AG04450 (cell line): ENCODE results near the gene TEX14. TPM values are rescaled to one million over a fixed set of nuclear protein-coding genes. Genes with fewer than 3 reads are reported as not detected.

Experiments
- CTCF ChIA-PET: fragments of 300-600, 350-600 bp; formaldehyde crosslinking; extraction: SDS; loops from one replicate; lab custom pipeline; 2022; ENCODE audit warnings: antibody characterized with exemption, inconsistent platforms; lab: Charles Lee
- POLR2A ChIA-PET: fragments of 350-600 bp; formaldehyde crosslinking; extraction: SDS; loops from one replicate; lab custom pipeline; 2021; ENCODE audit warnings: antibody characterized with exemption, inconsistent platforms; lab: Yijun Ruan, JAX
- DNase-seq: peaks from one replicate; pipeline ENCODE4 v3.0.0-alpha.2; 2011; ENCODE audit warnings: low read depth, low spot score
- H3K27ac ChIP-seq: one replicate; pipeline ENCODE4 v1.5.1; 2012; ENCODE audit warnings: low read depth, low read length, control low read depth
- H3K27me3 ChIP-seq: one replicate; pipeline ENCODE4 v1.6.0; 2012; ENCODE audit warnings: low read length; ENCODE audit not compliant: control insufficient read depth, insufficient read depth
- H3K4me3 ChIP-seq: 2 replicates; pipeline ENCODE4 v1.5.1; 2011; ENCODE audit warnings: mild to moderate bottlenecking, low read depth, low read length, control low read depth
- H3K9me3 ChIP-seq: 2 replicates; pipeline ENCODE4 v1.5.1; 2012; ENCODE audit warnings: low read length; ENCODE audit not compliant: control insufficient read depth, insufficient read depth
- CTCF ChIP-seq: IDR thresholded peaks from 2 replicates; pipeline ENCODE4 v1.5.1; 2011; ENCODE audit warnings: low read depth, low read length, control low read depth, inconsistent platforms
- polyA plus RNA-seq: library from polyadenylated mRNA; depleted of rRNA; stranded (reverse); fragments of >200 nt; gene quantifications from 2 replicates; pipeline ENCODE4 v1.2.3, GENCODE V29; 2011; rRNA removed
- small RNA-seq: library from RNA; depleted of rRNA; stranded (forward); fragments of <200 nt; gene quantifications from one replicate; pipeline ENCODE3, GENCODE V24; 2012; ENCODE audit warnings: low read depth; ENCODE audit not compliant: insufficient read length

TEX14 gene
- polyA plus RNA-seq, 1 experiment, result 0.09 TPM

DNA sequence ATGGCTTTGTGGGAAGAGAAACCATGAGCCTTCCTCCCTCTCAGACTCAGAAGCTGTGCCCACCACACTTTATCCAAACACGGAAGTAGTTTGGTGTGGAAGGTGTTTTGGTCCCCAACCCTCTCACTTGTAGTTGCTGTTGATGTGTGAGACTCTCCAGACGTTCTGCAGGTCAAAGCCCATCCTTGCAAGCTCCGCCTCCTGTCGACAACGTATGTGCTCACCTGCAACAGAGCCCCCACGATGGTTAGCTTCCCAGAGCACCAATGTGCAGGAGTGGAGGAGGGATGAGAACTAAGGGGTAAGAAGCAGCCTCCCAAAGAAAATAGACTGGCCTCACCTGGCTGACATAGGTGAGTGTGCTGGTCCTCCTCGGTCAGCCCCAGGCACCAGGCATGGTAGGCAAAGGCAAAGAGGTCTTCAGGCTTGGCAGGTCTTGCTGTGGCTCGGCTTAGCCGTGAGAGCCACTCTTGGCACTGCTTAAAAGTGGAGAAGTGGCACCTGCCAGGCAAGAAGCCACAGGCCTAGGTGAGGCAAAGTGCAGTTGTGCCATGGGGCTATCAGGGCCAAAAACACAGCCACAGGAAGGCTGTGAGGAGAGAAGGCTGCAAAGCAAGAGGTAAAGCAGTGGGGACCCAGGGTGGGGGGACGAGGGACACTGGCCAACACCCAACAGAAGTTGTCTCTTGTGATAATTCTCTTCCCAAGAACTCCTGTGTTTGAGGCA lies 183.3 kb downstream of the TEX14 start:
- ChIA-PET POLR2A (no interaction called here), CTCF (interaction anchor here (0.6 kb wide), 1 partner anchor 478 kb away, joined by 7 read pairs; no protein-coding TSS in a partner anchor)
- Histone ChIP-seq H3K4me3 (no peak overlapping the region), H3K9me3 (no peaks in the 10 kb centered on the region), H3K27me3 (no peaks in the 10 kb centered on the region), H3K27ac (no peak overlapping the region)
- TF ChIP-seq CTCF, result no peak
- DNase-seq, result no peak

DNA sequence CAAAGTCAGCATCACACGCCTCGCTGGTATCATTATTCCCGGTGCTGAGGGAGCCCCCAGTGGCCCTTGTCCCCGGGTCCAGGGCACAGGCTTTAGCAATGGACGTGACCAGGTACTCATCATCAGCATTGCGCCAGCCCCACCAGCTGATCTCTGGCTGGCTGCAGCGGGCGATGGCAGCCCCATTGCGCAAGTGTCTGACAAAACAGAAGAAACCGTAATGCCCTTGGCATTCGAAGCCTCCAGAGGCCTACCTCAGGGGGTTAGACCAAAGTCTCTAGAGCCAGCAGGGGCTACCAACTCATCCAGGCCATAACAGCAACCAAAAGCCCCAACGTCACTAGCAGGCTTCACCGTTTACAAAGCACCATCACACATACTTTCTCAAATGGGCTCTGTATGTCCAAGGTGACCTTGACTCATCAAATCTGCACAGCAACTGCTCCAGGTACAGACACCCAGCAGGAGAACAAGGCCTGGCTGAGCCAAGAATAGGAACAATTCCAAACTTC lies 184.7 kb downstream of the TEX14 start:
- ChIA-PET POLR2A (interaction anchor here (0.7 to 1.1 kb wide), 2 partner anchors 14 to 124 kb away, joined by 3 to 6 read pairs; no protein-coding TSS in a partner anchor), CTCF (no interaction called here)
- Histone ChIP-seq H3K27ac (no peak overlapping the region), H3K27me3 (no peaks in the 10 kb centered on the region), H3K9me3 (no peaks in the 10 kb centered on the region), H3K4me3 (no peak overlapping the region)
- no peak for DNase-seq
- no peak for TF ChIP-seq CTCF

Small RNA genes within 50 kb of the gene (small RNA-seq; reads per million reads assigned to genes)
- gene AC011195.1, result not detected
- gene RF00012, result not detected
- gene RNU1-108P, result not detected
- gene RNU1-52P, result not detected
- 8.9 reads per million, percentile 68 among the genes with 10 or more reads in this experiment for gene RNU1-85P

Other genes starting within 250 kb of the TEX14 start
- gene HSF5, start 203.6 kb downstream of the TEX14 start, polyA plus RNA-seq, result not detected in 2 replicates
- 28.3 and 33.5 TPM in 2 replicates for gene MTMR4, start 177.4 kb downstream of the TEX14 start, polyA plus RNA-seq
- 27.5 and 36.1 TPM in 2 replicates for gene RAD51C, start 557 bp upstream of the TEX14 start, polyA plus RNA-seq
- 0.55 and 0.64 TPM in 2 replicates for gene PPM1E, start 63.8 kb upstream of the TEX14 start, polyA plus RNA-seq